Measurements from ENCODE around the gene GNRH2. TPM values are rescaled to one million over a fixed set of nuclear protein-coding genes. Genes with fewer than 3 reads are reported as not detected.

Gene GNRH2
- total and polyA plus RNA-seq, 2 donors (not counting 1 experiment from before 2014, with no cell fraction given): 2.5 TPM; not detected in 1

- intact Hi-C loops (cut with micrococcal nuclease): loop anchor here (1.0 to 10.0 kb wide), 8 partner anchors 26 to 721 kb away; partner anchors contain the start of genes ADISSP, ATRN, DDRGK1 and LZTS3
- DNase-seq: peak; percentile 89
- peaks cover 17% of the 10 kb centered on the region for H3K79me2 ChIP-seq (ENCODE audit: control insufficient read depth, insufficient read depth, low read length)
- ChIA-PET POLR2A (interaction anchor here (0.6 to 1.4 kb wide), 6 partner anchors 8 to 397 kb away, joined by 3 to 5 read pairs (median 4); partner anchors contain the start of genes NOP56, PCED1A and VPS16), CTCF (interaction anchor here (1.0 kb wide), 1 partner anchor 8 kb away, joined by 3 read pairs; no protein-coding TSS in a partner anchor)
- peak; percentile 90 for ATAC-seq (ENCODE audit: low read depth)
- TF ChIP-seq CTCF (IDR thresholded peaks at IDR 0.05): no peak
- no peak for TF ChIP-seq EZH2 (IDR thresholded peaks at IDR 0.05; ENCODE audit: borderline replicate concordance, insufficient read depth, low read depth, low read length, poor library complexity, severe bottlenecking)
- peak within 1 kb of the TSS; percentile 3 to 89 (median 82) for H3K4me3 ChIP-seq (ENCODE audit: control extremely low read depth in 1 of 5, extremely low read depth in 1 of 5, insufficient read depth in 1 of 5, low read depth in 2 of 5, low read length in 4 of 5)
- Mint-ChIP-seq H3K4me1 (peaks cover 15% of the 10 kb centered on the region), H3K4me3 (peak within 1 kb of the TSS; percentile 95), H3K27me3 (no peaks in the 10 kb centered on the region), H3K27ac (peak within 1 kb of the TSS; percentile 97), H3K9me3 (ENCODE audit: insufficient read depth) (no peaks in the 10 kb centered on the region)
- H3K9me3 ChIP-seq (ENCODE audit: control extremely low read depth in 1 of 3, control insufficient read depth in 2 of 3, insufficient read depth in 1 of 3, low read length in 2 of 3): no peaks in the 10 kb centered on the region
- peak within 1 kb of the TSS; percentile 63 to 88 for H3K27ac ChIP-seq (ENCODE audit: low read length in 2 of 2)
- H3K36me3 ChIP-seq (replicated peaks in 1 of 2; ENCODE audit: control extremely low read depth in 1 of 2, control insufficient read depth in 1 of 2, extremely low read depth in 1 of 2, insufficient read depth in 2 of 2, low read length in 1 of 2): peaks cover 0 to 19% of the 10 kb centered on the region in 2 experiments
- H3K4me1 ChIP-seq (ENCODE audit: control insufficient read depth in 2 of 2, insufficient read depth in 2 of 2, low read length in 2 of 2): peaks cover 11 to 17% of the 10 kb centered on the region in 2 donors
- no peaks in the 10 kb centered on the region for H3K27me3 ChIP-seq (replicated peaks in 1 of 4; ENCODE audit: control extremely low read depth in 1 of 4, control insufficient read depth in 3 of 4, insufficient read depth in 4 of 4, low read length in 3 of 4)
- peak within 1 kb of the TSS; percentile 93 for H3K4me2 ChIP-seq (replicated peaks; ENCODE audit: low read depth, low read length, poor library complexity, severe bottlenecking)
- peak within 1 kb of the TSS; percentile 85 for H3K9ac ChIP-seq (ENCODE audit: low read length)
- peak within 1 kb of the TSS; percentile 91 for H2AFZ ChIP-seq (ENCODE audit: insufficient read depth, low read depth, low read length, poor library complexity, severe bottlenecking)
- under 1% methylated on average over 104 of the region's 104 CpGs for WGBS (ENCODE audit: insufficient coverage)
- H4K20me1 ChIP-seq (ENCODE audit: control insufficient read depth, insufficient read depth, low read length, poor library complexity, severe bottlenecking): peaks cover 20% of the 10 kb centered on the region
Measured at GRCh38 chr20:3045816-3046676, 2.6 kb downstream of the GNRH2 start, which contains the start of gene MRPS26. Gene MRPS26 (plus strand): TSS chr20:3046052. CDS start chr20:3046069, 17 bp downstream.
